ENCODE measurements around the gene SUPT5H. TPM values are rescaled to one million over a fixed set of nuclear protein-coding genes. Genes with fewer than 3 reads are reported as not detected.
A peak's percentile ranks its signal among the peaks of the same experiment; 100 is the strongest.

Gene SUPT5H
- total and polyA plus RNA-seq, 2 of the 13 experiments (the other 11 are each of a cell fraction or from before 2014, with no cell fraction given): 48.2 to 51.7 TPM

GRCh38 chr19:39435499-39436349, 9.7 kb upstream of the SUPT5H start, which contains the start of gene RPS16 (continued):
- TF ChIP-seq NFAT5 (CRISPR knock-in tag; IDR thresholded peaks at IDR 0.05) (no peak), ZFP36L2 (CRISPR knock-in tag; IDR thresholded peaks at IDR 0.05) (no peak), NCOR1 (IDR thresholded peaks at IDR 0.05; ENCODE audit: borderline replicate concordance, low read length) (no peak), SKIL (CRISPR knock-in tag; IDR thresholded peaks at IDR 0.05; ENCODE audit: borderline replicate concordance) (peak; percentile 73; the same call in 1 of the 2 replicates), ZNF431 (CRISPR knock-in tag; IDR thresholded peaks at IDR 0.05; ENCODE audit: borderline replicate concordance, low read depth) (no peak; the same call in 1 of the 2 replicates), ZSCAN25 (CRISPR knock-in tag; IDR thresholded peaks at IDR 0.05) (peak; percentile 51), FOXA1 (IDR thresholded peaks at IDR 0.05) (no peak), FOXA1 (CRISPR knock-in tag; IDR thresholded peaks at IDR 0.05) (no peak), SKI (IDR thresholded peaks at IDR 0.05; ENCODE audit: partially characterized antibody) (peak; percentile 80), PRDM15 (CRISPR knock-in tag; IDR thresholded peaks at IDR 0.05) (no peak), HOMEZ (CRISPR knock-in tag; IDR thresholded peaks at IDR 0.05; ENCODE audit: low read depth) (peak; percentile 73), ELF1 (CRISPR knock-in tag; IDR thresholded peaks at IDR 0.05) (peak; percentile 95)
